ENCODE measurements around the gene KLHL7.

Gene KLHL7

GRCh38 chr7:23208316-23208715 is 102.7 kb downstream of the KLHL7 start:
- H3K4me3 ChIP-seq (ENCODE audit: low read depth, low read length), result no peak overlapping the region
- no peak for TF ChIP-seq CTCF (IDR thresholded peaks at IDR 0.05; ENCODE audit: low read depth, low read length)

GRCh38 chr7:23210506-23210905 is 104.9 kb downstream of the KLHL7 start:
- TF ChIP-seq CTCF (IDR thresholded peaks at IDR 0.05; ENCODE audit: low read depth, low read length), result no peak
- H3K4me3 ChIP-seq (ENCODE audit: low read depth, low read length), result no peak overlapping the region

DNA sequence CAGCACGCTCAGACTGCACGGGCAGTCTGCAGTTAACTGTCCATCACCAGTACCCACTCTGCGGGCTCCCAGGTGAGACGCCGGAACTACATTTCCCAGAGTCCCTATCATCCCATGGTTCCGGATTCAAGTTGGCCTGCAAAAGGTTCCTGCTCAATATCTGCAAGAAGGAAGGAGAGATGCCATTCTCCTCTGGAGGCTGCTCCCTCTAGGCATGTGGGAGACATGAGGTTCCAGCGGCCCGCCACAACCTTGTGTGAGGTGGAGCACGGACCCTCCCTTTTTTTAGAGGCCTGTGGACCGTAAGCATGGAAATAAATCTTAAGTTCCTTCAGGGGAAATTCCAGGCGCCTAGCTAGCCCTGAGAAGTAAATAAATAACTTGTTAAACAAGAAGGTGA is 106.0 kb downstream of the KLHL7 start:
- no peak overlapping the region for H3K4me3 ChIP-seq (ENCODE audit: low read depth, low read length)
- no peak for TF ChIP-seq CTCF (IDR thresholded peaks at IDR 0.05; ENCODE audit: low read depth, low read length)

- no peak overlapping the region for H3K4me3 ChIP-seq (ENCODE audit: low read depth, low read length)
- no peak for TF ChIP-seq CTCF (IDR thresholded peaks at IDR 0.05; ENCODE audit: low read depth, low read length)
These were observed 106.8 kb downstream of the KLHL7 start for GRCh38 chr7:23212395-23212794.

DNA sequence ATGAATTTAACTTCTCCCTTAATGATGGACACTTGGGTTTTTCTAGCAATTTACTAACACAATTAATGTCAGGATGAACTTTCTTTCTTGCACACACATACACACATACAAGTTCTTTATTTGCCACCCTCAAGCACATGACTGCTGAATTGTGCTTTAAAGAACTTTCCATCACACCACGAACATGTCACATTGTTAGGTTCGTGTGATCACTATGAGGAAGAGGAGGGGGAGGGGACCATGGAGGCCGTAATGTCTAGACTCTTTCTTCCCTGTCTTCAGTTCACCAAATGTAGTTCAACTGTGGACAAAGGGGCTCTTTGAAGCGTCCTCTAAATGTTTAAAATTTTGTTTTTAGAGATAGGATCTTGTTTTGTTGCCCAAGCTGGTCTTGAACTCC is 107.3 kb downstream of the KLHL7 start:
- no peak for TF ChIP-seq CTCF (IDR thresholded peaks at IDR 0.05; ENCODE audit: low read depth, low read length)
- no peak overlapping the region for H3K4me3 ChIP-seq (ENCODE audit: low read depth, low read length)

GRCh38 chr7:23213755-23214154 is 108.2 kb downstream of the KLHL7 start:
- no peak for TF ChIP-seq CTCF (IDR thresholded peaks at IDR 0.05; ENCODE audit: low read depth, low read length)
- H3K4me3 ChIP-seq (ENCODE audit: low read depth, low read length), result no peak overlapping the region

DNA sequence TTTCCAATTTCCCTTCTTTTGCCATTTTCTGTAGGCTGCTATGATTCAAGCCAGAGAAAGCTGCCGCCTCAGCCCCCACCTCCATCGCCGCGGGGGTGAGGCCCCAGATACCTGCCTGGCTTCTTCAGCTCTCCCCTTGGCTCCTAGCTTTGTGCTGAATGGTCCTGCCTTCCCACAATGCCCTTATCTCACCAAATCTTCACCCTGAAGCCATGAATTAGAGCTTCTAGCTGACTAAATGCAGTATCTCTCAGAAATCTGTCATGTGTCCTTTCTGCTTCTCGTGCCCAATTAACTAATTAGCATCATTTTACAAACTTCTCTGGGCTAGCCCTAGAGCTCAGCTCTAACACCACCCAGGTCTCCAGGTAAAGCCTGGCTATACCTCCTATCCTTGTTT is 108.8 kb downstream of the KLHL7 start:
- no peak for TF ChIP-seq CTCF (IDR thresholded peaks at IDR 0.05; ENCODE audit: low read depth, low read length)
- H3K4me3 ChIP-seq (ENCODE audit: low read depth, low read length), result no peak overlapping the region

All from WI38 (cell line).